ENCODE results near the gene ATP5F1D.
"Not testable (repeated sequence)": the region's sequence is repeated elsewhere in the genome, so short reads cannot be mapped to it uniquely, and the experiment has no call there.

GRCh38 chr19:1208830-1209229 lies 32.7 kb upstream of the ATP5F1D start:
- not testable (repeated sequence) for TF ChIP-seq CTCF (conservative IDR thresholded peaks at IDR 0.05); EZH2 (IDR thresholded peaks at IDR 0.05; ENCODE audit: low read depth)
